BLaER1 treated with 17β-estradiol and CSF1 and Interleukin-3, amounts not matched to agents 10 nM and 100 nM (cell line): ENCODE data around the gene BCAS3.

Source experiments
- H3K27ac ChIP-seq, 11 experiments: shearing (Covaris generic); formaldehyde crosslinking; 2 replicates each; pipeline ENCODE4 v1.8.1; 2022
- H3K27me3 ChIP-seq, 11 experiments: shearing (Covaris generic); formaldehyde crosslinking; 2 replicates each; pipeline ENCODE4 v1.8.1; 2022
- H3K36me3 ChIP-seq, 11 experiments: shearing (Covaris generic); formaldehyde crosslinking; 2 replicates each; pipeline ENCODE4 v1.8.1; 2022
- H3K4me1 ChIP-seq, 10 experiments: shearing (Covaris generic); formaldehyde crosslinking; 2 replicates each; pipeline ENCODE4 v1.8.1; 2022
- H3K4me2 ChIP-seq, 11 experiments: shearing (Covaris generic); formaldehyde crosslinking; 2 replicates each; pipeline ENCODE4 v1.8.1; 2022
- H3K4me3 ChIP-seq, 10 experiments: shearing (Covaris generic); formaldehyde crosslinking; 2 replicates each; pipeline ENCODE4 v1.8.1; 2022
- H3K9ac ChIP-seq, 11 experiments: shearing (Covaris generic); formaldehyde crosslinking; 2 replicates each; pipeline ENCODE4 v1.8.1; 2022
- H3K9me3 ChIP-seq, 11 experiments: shearing (Covaris generic); formaldehyde crosslinking; replicated peaks in 1 of 11; 2 replicates each; pipeline ENCODE4 v1.8.1; 2022
- H4K20me1 ChIP-seq, 11 experiments: shearing (Covaris generic); formaldehyde crosslinking; 2 replicates each; pipeline ENCODE4 v1.8.1; 2022
- Cebpa-rat ChIP-seq, 11 experiments: shearing (Covaris generic); IDR thresholded peaks; 2 replicates each; pipeline ENCODE4 v1.8.1; 2022

The BCAS3 gene

DNA sequence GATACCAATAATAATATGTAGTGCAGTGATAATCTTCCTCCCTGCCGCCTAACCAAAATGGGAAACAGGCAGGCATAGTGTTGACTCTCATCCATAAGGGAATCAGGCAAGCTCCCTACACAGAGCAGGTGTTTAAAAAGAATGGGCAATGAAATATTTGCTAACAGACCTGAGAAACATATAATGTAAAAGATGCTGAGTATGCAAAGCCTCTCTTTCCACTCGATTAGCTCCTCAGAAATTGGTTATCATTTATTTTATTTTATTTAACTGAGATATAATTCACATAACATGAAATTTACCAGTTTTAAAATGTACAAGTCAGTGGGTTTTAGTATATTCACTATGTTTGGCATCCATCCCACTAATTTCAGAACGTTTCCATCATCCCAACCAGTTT lies 404.3 kb downstream of the BCAS3 start:
- H4K20me1 ChIP-seq = no peaks in the 10 kb centered on the region
- H3K4me1 ChIP-seq = no peaks in the 10 kb centered on the region
- H3K9me3 ChIP-seq = no peaks in the 10 kb centered on the region
- no peaks in the 10 kb centered on the region for H3K27me3 ChIP-seq
- no peak overlapping the region for H3K4me2 ChIP-seq
- H3K4me3 ChIP-seq = no peak overlapping the region
- H3K36me3 ChIP-seq = no peaks in the 10 kb centered on the region; a peak in 1 of 22 replicates
- H3K9ac ChIP-seq = no peak overlapping the region
- H3K27ac ChIP-seq = no peak overlapping the region
- no peak for TF ChIP-seq Cebpa-rat (IDR thresholded peaks at IDR 0.05)

GRCh38 chr17:61084260-61084659 lies 406.6 kb downstream of the BCAS3 start:
- no peaks in the 10 kb centered on the region for H3K4me1 ChIP-seq
- no peak overlapping the region for H3K4me2 ChIP-seq
- no peaks in the 10 kb centered on the region for H3K27me3 ChIP-seq
- no peak for TF ChIP-seq Cebpa-rat (IDR thresholded peaks at IDR 0.05)
- no peak overlapping the region for H3K9ac ChIP-seq
- no peaks in the 10 kb centered on the region for H3K9me3 ChIP-seq
- H4K20me1 ChIP-seq = no peaks in the 10 kb centered on the region
- no peak overlapping the region for H3K27ac ChIP-seq
- H3K4me3 ChIP-seq = no peak overlapping the region
- H3K36me3 ChIP-seq = no peaks in the 10 kb centered on the region; a peak in 1 of 22 replicates

DNA sequence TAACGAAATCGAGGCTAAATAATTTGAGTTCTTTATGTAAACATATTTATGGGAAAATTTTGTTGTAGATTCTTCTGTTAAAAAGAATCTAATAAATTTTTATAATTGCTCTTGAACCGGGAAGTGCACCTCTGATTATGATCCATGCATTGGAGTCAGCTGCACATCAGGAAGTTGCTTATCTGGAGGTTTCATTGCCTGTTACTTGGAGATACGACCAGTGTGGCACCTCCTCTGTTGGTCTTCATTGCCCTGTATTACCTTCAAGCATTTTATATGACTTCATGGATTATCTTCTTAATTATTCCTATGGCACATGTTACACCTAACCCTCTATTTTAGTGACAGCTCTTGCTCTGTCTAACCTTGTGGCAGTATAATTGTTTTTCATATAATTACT lies 409.4 kb downstream of the BCAS3 start:
- H3K4me2 ChIP-seq = no peak overlapping the region

GRCh38 chr17:61088556-61088955 lies 410.9 kb downstream of the BCAS3 start:
- Histone ChIP-seq H3K4me1 (no peaks in the 10 kb centered on the region), H3K9ac (no peak overlapping the region), H4K20me1 (no peaks in the 10 kb centered on the region)

More for the DNA sequence above, 409.4 kb downstream of the BCAS3 start:
- Histone ChIP-seq H3K9me3 (peaks cover 0 to 7% (median 2%) of the 10 kb centered on the region in 11 experiments; a peak in 13 of 22 replicates), H3K27me3 (no peaks in the 10 kb centered on the region), H3K4me3 (no peak overlapping the region), H3K36me3 (no peaks in the 10 kb centered on the region; a peak in 1 of 22 replicates), H3K9ac (no peak overlapping the region), H3K27ac (no peak overlapping the region), H3K4me1 (no peaks in the 10 kb centered on the region), H4K20me1 (no peaks in the 10 kb centered on the region)
- TF ChIP-seq Cebpa-rat (IDR thresholded peaks at IDR 0.05) = no peak

GRCh38 chr17:61091096-61091495 lies 413.4 kb downstream of the BCAS3 start:
- no peak for TF ChIP-seq Cebpa-rat (IDR thresholded peaks at IDR 0.05)
- no peaks in the 10 kb centered on the region for H4K20me1 ChIP-seq
- H3K4me3 ChIP-seq = no peak overlapping the region
- no peaks in the 10 kb centered on the region for H3K27me3 ChIP-seq
- H3K4me2 ChIP-seq = no peak overlapping the region
- H3K9me3 ChIP-seq = peaks cover 13 to 26% (median 18%) of the 10 kb centered on the region in 11 experiments; a peak in 18 of 22 replicates
- no peak overlapping the region for H3K9ac ChIP-seq
- no peaks in the 10 kb centered on the region; a peak in 1 of 22 replicates for H3K36me3 ChIP-seq
- no peak overlapping the region for H3K27ac ChIP-seq
- H3K4me1 ChIP-seq = no peaks in the 10 kb centered on the region

More at GRCh38 chr17:61088556-61088955, 410.9 kb downstream of the BCAS3 start:
- H3K27me3 ChIP-seq = no peaks in the 10 kb centered on the region
- peaks cover 13 to 20% (median 16%) of the 10 kb centered on the region in 11 experiments; a peak in 18 of 22 replicates for H3K9me3 ChIP-seq
- no peak overlapping the region for H3K4me2 ChIP-seq
- TF ChIP-seq Cebpa-rat (IDR thresholded peaks at IDR 0.05) = no peak
- no peak overlapping the region for H3K4me3 ChIP-seq
- no peaks in the 10 kb centered on the region; a peak in 2 of 22 replicates for H3K36me3 ChIP-seq
- no peak overlapping the region for H3K27ac ChIP-seq

DNA sequence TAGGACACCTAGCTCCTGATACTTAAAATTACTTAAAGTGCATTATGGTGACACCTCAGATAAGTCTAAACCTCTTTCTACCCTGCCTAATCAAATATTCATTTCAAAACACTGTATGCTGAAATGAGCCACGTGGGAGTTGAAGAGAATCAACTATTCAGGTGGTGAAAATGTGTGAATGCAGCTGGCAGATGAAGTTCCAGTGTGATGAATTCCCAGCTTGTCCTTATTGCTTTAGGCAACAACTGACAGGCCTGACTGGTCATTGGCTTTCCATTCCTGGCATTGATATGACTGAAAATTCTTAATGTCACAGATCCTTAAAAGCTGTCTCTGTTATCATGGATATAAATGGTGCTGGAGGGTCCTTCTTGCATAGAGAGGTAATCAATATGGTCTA lies 420.1 kb downstream of the BCAS3 start:
- no peaks in the 10 kb centered on the region; a peak in 1 of 22 replicates for H3K36me3 ChIP-seq
- H3K27ac ChIP-seq = no peak overlapping the region
- H4K20me1 ChIP-seq = no peaks in the 10 kb centered on the region
- H3K9ac ChIP-seq = no peak overlapping the region
- H3K27me3 ChIP-seq = no peaks in the 10 kb centered on the region
- no peak overlapping the region for H3K4me2 ChIP-seq
- H3K4me1 ChIP-seq = no peaks in the 10 kb centered on the region
- no peak overlapping the region for H3K4me3 ChIP-seq
- no peak for TF ChIP-seq Cebpa-rat (IDR thresholded peaks at IDR 0.05)
- H3K9me3 ChIP-seq = peaks cover 4 to 15% (median 7%) of the 10 kb centered on the region in 11 experiments; a peak in 16 of 22 replicates

DNA sequence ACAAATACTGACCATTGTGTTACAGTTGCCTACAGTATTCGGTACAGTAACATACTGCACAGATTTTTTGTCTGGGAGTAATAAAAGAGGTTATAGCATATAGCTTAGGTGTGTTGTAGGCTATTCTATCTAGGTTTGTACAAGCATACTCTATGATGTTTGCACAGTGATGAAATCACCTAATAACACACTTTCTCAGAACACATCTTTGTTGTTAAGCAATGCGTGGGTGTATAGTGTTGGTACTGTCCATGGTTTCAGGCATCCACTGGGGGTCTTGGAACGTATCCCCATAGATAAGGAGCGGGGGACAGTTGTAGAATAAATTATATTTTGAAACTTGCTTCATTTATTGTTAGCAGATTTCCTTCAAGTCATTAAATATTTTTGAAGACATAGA lies 428.7 kb downstream of the BCAS3 start:
- Histone ChIP-seq H3K9me3 (peaks cover 0 to 7% (median 0%) of the 10 kb centered on the region in 11 experiments; a peak in 2 of 22 replicates), H3K9ac (no peak overlapping the region), H3K4me2 (no peak overlapping the region), H3K36me3 (no peaks in the 10 kb centered on the region), H3K4me1 (no peaks in the 10 kb centered on the region), H3K4me3 (no peak overlapping the region), H4K20me1 (no peaks in the 10 kb centered on the region), H3K27ac (no peak overlapping the region), H3K27me3 (no peaks in the 10 kb centered on the region)
- no peak for TF ChIP-seq Cebpa-rat (IDR thresholded peaks at IDR 0.05)

DNA sequence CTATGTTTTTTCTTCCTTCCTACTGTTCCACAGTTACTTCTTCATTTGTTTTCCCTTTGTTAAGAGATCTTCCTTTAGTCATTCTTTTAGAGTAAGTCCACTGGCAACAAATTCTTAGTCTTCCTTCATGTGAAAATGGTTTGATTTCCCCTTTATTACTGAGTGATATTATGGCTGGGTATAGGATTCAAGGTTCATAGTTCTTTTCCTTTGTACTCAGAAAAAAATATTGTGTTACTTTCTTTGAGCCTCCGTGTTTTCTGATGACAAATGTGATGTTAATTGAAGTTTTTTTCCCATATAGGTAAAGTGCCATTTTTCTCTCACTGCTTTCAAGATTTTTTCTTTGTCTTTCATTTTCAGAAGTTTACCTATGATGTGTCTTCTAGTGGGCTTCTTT lies 438.9 kb downstream of the BCAS3 start:
- no peaks in the 10 kb centered on the region for H3K27me3 ChIP-seq
- no peak overlapping the region for H3K4me3 ChIP-seq
- H3K4me2 ChIP-seq = no peak overlapping the region
- no peaks in the 10 kb centered on the region for H3K4me1 ChIP-seq
- H3K9me3 ChIP-seq = peaks cover 13 to 20% (median 15%) of the 10 kb centered on the region in 11 experiments
- no peak overlapping the region for H3K27ac ChIP-seq
- H3K36me3 ChIP-seq = no peaks in the 10 kb centered on the region; a peak in 1 of 22 replicates
- TF ChIP-seq Cebpa-rat (IDR thresholded peaks at IDR 0.05) = no peak
- H4K20me1 ChIP-seq = no peaks in the 10 kb centered on the region
- H3K9ac ChIP-seq = no peak overlapping the region

DNA sequence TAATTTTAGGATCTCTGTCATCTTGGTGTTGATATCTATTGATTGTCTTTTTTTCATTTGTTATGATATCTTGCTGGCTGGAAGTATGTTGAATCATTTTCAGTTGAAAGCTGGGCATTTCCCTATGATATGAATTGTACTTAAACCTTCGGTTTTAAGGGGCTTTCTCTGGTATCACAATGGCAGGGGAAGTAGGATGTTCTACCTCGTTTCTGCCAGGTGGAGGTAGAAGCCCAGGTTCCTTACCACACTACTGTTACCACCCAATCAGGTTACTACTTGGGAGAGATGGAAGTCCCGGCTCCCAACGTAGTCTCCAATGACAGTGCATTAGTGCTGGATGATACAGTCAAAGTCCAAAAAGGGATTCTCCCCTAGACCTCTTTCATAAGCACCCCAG lies 440.3 kb downstream of the BCAS3 start:
- Histone ChIP-seq H3K36me3 (no peaks in the 10 kb centered on the region; a peak in 1 of 22 replicates), H3K27ac (no peak overlapping the region), H3K9ac (no peak overlapping the region), H4K20me1 (no peaks in the 10 kb centered on the region), H3K4me3 (no peak overlapping the region), H3K4me1 (no peaks in the 10 kb centered on the region), H3K9me3 (peaks cover 13 to 20% (median 15%) of the 10 kb centered on the region in 11 experiments), H3K4me2 (no peak overlapping the region), H3K27me3 (no peaks in the 10 kb centered on the region)
- TF ChIP-seq Cebpa-rat (IDR thresholded peaks at IDR 0.05) = no peak

DNA sequence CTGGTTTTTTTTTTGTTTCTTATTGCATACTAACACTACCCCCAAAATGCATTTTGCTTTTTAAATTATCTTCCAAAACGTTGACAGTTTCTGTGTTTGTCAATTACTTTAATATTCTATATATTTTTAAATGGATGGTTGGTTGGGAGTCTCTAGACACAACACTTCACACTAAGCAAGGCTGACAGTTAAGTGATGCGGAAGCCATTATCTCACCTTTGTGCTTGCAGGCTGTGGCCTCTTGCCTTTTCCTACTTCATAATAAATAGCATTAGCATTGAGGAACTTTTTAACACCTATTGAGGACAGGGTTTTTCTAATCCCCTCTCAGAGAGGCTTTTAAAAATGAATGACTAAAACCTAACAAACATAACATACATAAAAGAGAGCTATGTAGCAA lies 441.2 kb downstream of the BCAS3 start:
- TF ChIP-seq Cebpa-rat (IDR thresholded peaks at IDR 0.05) = no peak
- H3K9ac ChIP-seq = no peak overlapping the region
- peaks cover 13 to 20% (median 15%) of the 10 kb centered on the region in 11 experiments for H3K9me3 ChIP-seq
- no peak overlapping the region for H3K4me2 ChIP-seq
- no peaks in the 10 kb centered on the region for H4K20me1 ChIP-seq
- H3K27me3 ChIP-seq = no peaks in the 10 kb centered on the region
- H3K27ac ChIP-seq = no peak overlapping the region
- no peak overlapping the region for H3K4me3 ChIP-seq
- no peaks in the 10 kb centered on the region for H3K4me1 ChIP-seq
- no peaks in the 10 kb centered on the region; a peak in 1 of 22 replicates for H3K36me3 ChIP-seq
